HepG2 (cell line): ENCODE data around the gene USP38. TPM values are rescaled to one million over a fixed set of nuclear protein-coding genes. Genes with fewer than 3 reads are reported as not detected.

Experiments
- ATAC-seq: fragments of 200-7000 bp; cut with Tn5 transposase; 3 replicates; pipeline ENCODE4 v1.9.1; 2020; ENCODE audit warnings: mild to moderate bottlenecking, moderate library complexity
- BruUV-seq: library from RNA; stranded (reverse); fragments of 400-500 nt; replicated peaks from 2 replicates; lab custom pipeline; 2021; lab: Mats Ljungman, UMichigan
- CTCF ChIA-PET: fragments of 300-600 bp; formaldehyde crosslinking; extraction: SDS; loops from one replicate; lab custom pipeline; 2021; ENCODE audit warnings: low total read pairs, inconsistent platforms, low intra/inter-chr PET ratio; lab: Yijun Ruan, JAX
- POLR2A ChIA-PET: fragments of 350-600 bp; sonication (Branson Sonifier 250); formaldehyde crosslinking; loops from one replicate; lab custom pipeline; 2020; ENCODE audit warnings: antibody characterized with exemption, inconsistent platforms; lab: Yijun Ruan, JAX
- DNase-seq: peaks from one replicate; pipeline ENCODE4 v3.0.0-alpha.2; 2015; ENCODE audit warnings: low spot score
- FAIRE-seq: peaks from 3 replicates; lab custom pipeline; 2011; peaks lifted over from hg19 to GRCh38; lab: Jason Lieb, UNC
- H2AFZ ChIP-seq: one replicate; pipeline ENCODE4 v1.6.1; 2011; ENCODE audit warnings: low read length, inconsistent platforms
- H3K27ac ChIP-seq: fragments of 300-600 bp; 3 replicates; pipeline ENCODE4 v1.8.0; 2011; ENCODE audit warnings: mixed run types, mild to moderate bottlenecking, mixed read lengths, low read length, inconsistent platforms; ENCODE audit not compliant: insufficient read depth; ENCODE audit errors: extremely low read length
- H3K27me3 ChIP-seq, 2 experiments: fragments of 200-600 bp in 1 of 2; 2 replicates in 1 of 2; 3 replicates in 1 of 2; pipeline versions ENCODE4 v1.6.0 to v1.8.0; 2011; ENCODE audit warnings: low read length in 2 of 2, mild to moderate bottlenecking in 2 of 2, moderate library complexity in 2 of 2, inconsistent platforms in 1 of 2; ENCODE audit not compliant: insufficient read depth in 2 of 2, control insufficient read depth in 1 of 2
- H3K36me3 ChIP-seq, 2 experiments: fragments of 200-600 bp in 1 of 2; replicated peaks in 1 of 2; 2 replicates in 1 of 2; 3 replicates in 1 of 2; pipeline versions ENCODE4 v1.5.1 to v1.8.0; 2011; ENCODE audit warnings: low read length in 2 of 2, inconsistent platforms in 1 of 2; ENCODE audit not compliant: insufficient read depth in 2 of 2, control insufficient read depth in 1 of 2
- H3K4me1 ChIP-seq: 2 replicates; pipeline ENCODE4 v1.5.1; 2012; ENCODE audit warnings: low read length, inconsistent platforms; ENCODE audit not compliant: insufficient read depth
- H3K4me2 ChIP-seq: 2 replicates; pipeline ENCODE4 v1.6.0; 2011; ENCODE audit warnings: low read depth, low read length, inconsistent platforms
- H3K4me3 ChIP-seq, 3 experiments: fragments of 200-600 bp in 1 of 3; sonication (generic), shearing (Covaris generic) in 1 of 3; replicated peaks in 1 of 3; 2 replicates each; pipeline ENCODE4 v1.5.1; 2011 to 2016; ENCODE audit warnings: low read length in 3 of 3, inconsistent platforms in 2 of 3, low read depth in 2 of 3, mild to moderate bottlenecking in 2 of 3, control low read depth in 1 of 3, mixed read lengths in 1 of 3; ENCODE audit not compliant: insufficient read depth in 1 of 3
- H3K79me2 ChIP-seq: one replicate; pipeline ENCODE4 v1.6.1; 2011; ENCODE audit warnings: low read length, inconsistent platforms; ENCODE audit not compliant: insufficient read depth
- H3K9ac ChIP-seq: 2 replicates; pipeline ENCODE4 v1.6.0; 2011; ENCODE audit warnings: mild to moderate bottlenecking, low read depth, low read length, inconsistent platforms; ENCODE audit not compliant: insufficient read depth
- H3K9me3 ChIP-seq: 2 replicates; pipeline ENCODE4 v1.5.1; 2012; ENCODE audit warnings: mild to moderate bottlenecking, low read length
- H4K20me1 ChIP-seq: 2 replicates; pipeline ENCODE4 v1.6.0; 2011; ENCODE audit warnings: inconsistent platforms, mild to moderate bottlenecking, low read length, moderate library complexity; ENCODE audit not compliant: insufficient read depth
- ATM ChIP-seq: fragments of 450-650 bp; IDR thresholded peaks from 2 replicates; pipeline ENCODE4 v1.7.1; 2017; ENCODE audit warnings: mild to moderate bottlenecking, borderline replicate concordance
- BHLHE40 ChIP-seq: IDR thresholded peaks from 2 replicates; pipeline ENCODE4 v1.6.1; 2011; ENCODE audit warnings: low read length, improper control_type of control experiment
- CEBPB ChIP-seq: IDR thresholded peaks from 2 replicates; pipeline ENCODE4 v1.6.1; 2011; ENCODE audit warnings: low read depth, low read length, improper control_type of control experiment, borderline replicate concordance
- EP300 ChIP-seq, 3 experiments: sonication (generic) in 1 of 3; formaldehyde crosslinking in 1 of 3; IDR thresholded peaks; 2 replicates each; pipeline versions ENCODE4 v1.5.1 to v1.6.1; 2011 to 2020; ENCODE audit warnings: low read depth in 2 of 3, low read length in 2 of 3, borderline replicate concordance in 1 of 3, improper control_type of control experiment in 1 of 3, mild to moderate bottlenecking in 1 of 3, missing genetic modification reagents in 1 of 3, moderate library complexity in 1 of 3
- HNF4A ChIP-seq: sonication (generic); formaldehyde crosslinking; IDR thresholded peaks from 2 replicates; pipeline ENCODE4 v1.4.0; 2020; ENCODE audit warnings: missing genetic modification reagents
- HNF4G ChIP-seq, 2 experiments: sonication (generic) in 1 of 2; formaldehyde crosslinking in 1 of 2; IDR thresholded peaks; 2 replicates each; pipeline versions ENCODE4 v1.4.0 to v1.6.1; 2011 to 2020; ENCODE audit warnings: borderline replicate concordance in 2 of 2, low read depth in 2 of 2, mild to moderate bottlenecking in 2 of 2, low read length in 1 of 2, missing genetic modification reagents in 1 of 2, moderate library complexity in 1 of 2
- HNRNPK ChIP-seq: fragments of 200-400 bp; formaldehyde crosslinking; IDR thresholded peaks from 2 replicates; pipeline ENCODE4 v1.6.1; 2018; ENCODE audit warnings: low read length, low read depth, moderate library complexity, mild to moderate bottlenecking; ENCODE audit not compliant: poor library complexity, severe bottlenecking
- NCOA1 ChIP-seq: sonication (generic); formaldehyde crosslinking; IDR thresholded peaks from 2 replicates; pipeline ENCODE4 v1.9.0; 2021; ENCODE audit warnings: missing genetic modification reagents
- RNF2 ChIP-seq: fragments of 450-650 bp; conservative IDR thresholded peaks from 2 replicates; pipeline ENCODE4 v1.6.1; 2016; ENCODE audit warnings: low read depth
- SIN3A ChIP-seq: IDR thresholded peaks from 2 replicates; pipeline ENCODE4 v1.6.1; 2011; ENCODE audit warnings: low read depth, mild to moderate bottlenecking, control low read depth, low read length, borderline replicate concordance
- ZBTB8A ChIP-seq: sonication (generic); formaldehyde crosslinking; IDR thresholded peaks from 2 replicates; pipeline ENCODE4 v1.4.0; 2020; ENCODE audit warnings: mild to moderate bottlenecking, low read depth, missing genetic modification reagents, borderline replicate concordance
- ZNF629 ChIP-seq: sonication (generic); formaldehyde crosslinking; conservative IDR thresholded peaks from 2 replicates; pipeline ENCODE4 v1.5.0; 2020; ENCODE audit warnings: missing genetic modification reagents
- WGBS: methylation state at CpG from one replicate; pipeline ENCODE4 v1.1.6; 2017; ENCODE audit warnings: low lambda C conversion rate; 5-methylcytosine and 5-hydroxymethylcytosine counted together
- in situ Hi-C: cut with HindIII; loops from 2 replicates; pipeline ENCODE4 v1.10.0; 2017; ENCODE audit warnings: low pct_unique_long_range_greater_than_20kb; ENCODE audit not compliant: extremely low pct_ligation_motif_present
- intact Hi-C: fragments of 100-400 bp; cut with micrococcal nuclease; formaldehyde crosslinking; loops from one replicate; pipeline ENCODE4 v1.10.0; 2022; ENCODE audit not compliant: unreplicated experiment
- polyA plus RNA-seq, 8 experiments: library from polyadenylated mRNA; depleted of rRNA in 3 of 8; stranded (reverse) in 7 of 8; unstranded in 1 of 8; fragments of >200 nt; fragmentation: Illumina TruSeq in 4 of 8; extraction: Trizol in 4 of 8; gene quantifications; 2 replicates each; pipeline versions ENCODE4 v1.2.1 to v1.2.3, GENCODE V29; 2011 to 2016; ENCODE audit warnings: low read depth in 4 of 8, missing spikeins in 1 of 8, mixed read lengths in 1 of 8; ENCODE audit not compliant: insufficient read depth in 1 of 8
- total RNA-seq, 5 experiments: library from RNA; depleted of rRNA; stranded (reverse); fragments of >200 nt; fragmentation: Illumina TruSeq; extraction: Trizol; gene quantifications; 2 replicates each; pipeline ENCODE4 v1.2.3, GENCODE V29; 2016; ENCODE audit warnings: low read depth in 1 of 5
- TF ChIP-seq, protein P1 (sequence below): sonication (generic); formaldehyde crosslinking; IDR thresholded peaks from 2 replicates; pipeline ENCODE4 v1.5.1; 2020; ENCODE audit warnings: mild to moderate bottlenecking, missing genetic modification reagents, borderline replicate concordance
- TF ChIP-seq, protein P2 (sequence below): IDR thresholded peaks from 2 replicates; pipeline ENCODE4 v1.6.1; 2012; ENCODE audit warnings: low read length, improper control_type of control experiment

USP38 gene
- total and polyA plus RNA-seq, 2 of the 13 experiments (the other 11 are each of a cell fraction or from before 2014, with no cell fraction given): 4.5 to 11.8 TPM

DNA sequence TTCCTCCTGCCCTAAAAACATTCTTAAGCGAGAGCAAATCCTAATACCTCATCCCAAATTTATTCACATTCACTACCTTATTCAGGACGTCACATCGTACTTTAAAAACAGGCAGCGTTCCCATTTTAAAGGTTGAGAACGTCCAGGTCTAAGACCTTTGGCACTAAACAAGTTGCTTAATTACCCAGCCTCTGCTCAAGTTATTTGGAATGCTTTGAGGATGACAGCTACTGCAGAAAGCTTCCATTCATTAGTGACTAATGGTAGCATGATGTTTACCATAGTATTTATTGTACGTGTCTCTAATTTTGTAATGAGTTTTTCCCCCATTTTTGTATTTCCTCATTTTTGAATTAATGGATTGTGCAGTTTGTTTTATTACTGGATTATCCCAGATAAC is 1.5 kb downstream of the USP38 start:
- Histone ChIP-seq H3K4me1 (peaks cover 37% of the 10 kb centered on the region), H4K20me1 (peaks cover 34% of the 10 kb centered on the region), H3K9me3 (no peaks in the 10 kb centered on the region), H3K9ac (peak overlapping the region; percentile 82), H2AFZ (no peak overlapping the region), H3K36me3 (peaks cover 0 to 19% of the 10 kb centered on the region in 2 experiments; a peak in 3 of 5 replicates), H3K4me2 (peak overlapping the region; percentile 81), H3K4me3 (peak overlapping the region; percentile 83 to 100 (median 96)), H3K27ac (peak overlapping the region; percentile 88), H3K79me2 (peaks cover 55% of the 10 kb centered on the region), H3K27me3 (no peaks in the 10 kb centered on the region; a peak in 1 of 5 replicates)
- POLR2A ChIA-PET: interaction anchor here (1.3 to 2.6 kb wide), 2 partner anchors 20 to 151 kb away, joined by 3 to 10 read pairs; partner anchors contain the start of gene GAB1
- DNase-seq: peak; percentile 37
- in situ Hi-C loops (loop anchor here (10.0 to 25.0 kb wide), 2 partner anchors 199 to 329 kb away; partner anchors contain the start of gene SMARCA5), intact Hi-C loops (loop anchor here (5.0 to 10.0 kb wide), 3 partner anchors 41 to 1961 kb away; partner anchors contain the start of genes SMARCA5 and ZNF330)
- CTCF ChIA-PET: no interaction called here
- no TSS peak for BruUV-seq
- ATAC-seq: no peak
- no peak for FAIRE-seq
- 2% methylated on average over 6 of the region's 6 CpGs for WGBS
- TF ChIP-seq BHLHE40 (no peak), ZBTB8A (no peak), HNF4G (IDR thresholded peaks at IDR 0.05; ENCODE audit: borderline replicate concordance, low read depth, low read length) (peak; percentile 92), HNF4G (CRISPR knock-in tag; IDR thresholded peaks at IDR 0.05; ENCODE audit: borderline replicate concordance, low read depth) (no peak), HNF4A (CRISPR knock-in tag) (peak; percentile 77), RNF2 (no peak), HNRNPK (no peak), ATM (no peak), CEBPB (peak; percentile 40; the same call in 1 of the 2 replicates), SIN3A (peak; percentile 32; the same call in 1 of the 2 replicates), NCOA1 (CRISPR knock-in tag) (no peak), EP300 (IDR thresholded peaks at IDR 0.05; ENCODE audit: low read depth in 2 of 2, low read length in 2 of 2) (0 out of 4 replicates have a peak, but pooled peaks of 1 of the 2 experiments have one; percentile 7), EP300 (CRISPR knock-in tag; IDR thresholded peaks at IDR 0.05; ENCODE audit: borderline replicate concordance) (no peak), ZNF629 (CRISPR knock-in tag) (peak; percentile 96)
- TF ChIP-seq, protein P1, sequence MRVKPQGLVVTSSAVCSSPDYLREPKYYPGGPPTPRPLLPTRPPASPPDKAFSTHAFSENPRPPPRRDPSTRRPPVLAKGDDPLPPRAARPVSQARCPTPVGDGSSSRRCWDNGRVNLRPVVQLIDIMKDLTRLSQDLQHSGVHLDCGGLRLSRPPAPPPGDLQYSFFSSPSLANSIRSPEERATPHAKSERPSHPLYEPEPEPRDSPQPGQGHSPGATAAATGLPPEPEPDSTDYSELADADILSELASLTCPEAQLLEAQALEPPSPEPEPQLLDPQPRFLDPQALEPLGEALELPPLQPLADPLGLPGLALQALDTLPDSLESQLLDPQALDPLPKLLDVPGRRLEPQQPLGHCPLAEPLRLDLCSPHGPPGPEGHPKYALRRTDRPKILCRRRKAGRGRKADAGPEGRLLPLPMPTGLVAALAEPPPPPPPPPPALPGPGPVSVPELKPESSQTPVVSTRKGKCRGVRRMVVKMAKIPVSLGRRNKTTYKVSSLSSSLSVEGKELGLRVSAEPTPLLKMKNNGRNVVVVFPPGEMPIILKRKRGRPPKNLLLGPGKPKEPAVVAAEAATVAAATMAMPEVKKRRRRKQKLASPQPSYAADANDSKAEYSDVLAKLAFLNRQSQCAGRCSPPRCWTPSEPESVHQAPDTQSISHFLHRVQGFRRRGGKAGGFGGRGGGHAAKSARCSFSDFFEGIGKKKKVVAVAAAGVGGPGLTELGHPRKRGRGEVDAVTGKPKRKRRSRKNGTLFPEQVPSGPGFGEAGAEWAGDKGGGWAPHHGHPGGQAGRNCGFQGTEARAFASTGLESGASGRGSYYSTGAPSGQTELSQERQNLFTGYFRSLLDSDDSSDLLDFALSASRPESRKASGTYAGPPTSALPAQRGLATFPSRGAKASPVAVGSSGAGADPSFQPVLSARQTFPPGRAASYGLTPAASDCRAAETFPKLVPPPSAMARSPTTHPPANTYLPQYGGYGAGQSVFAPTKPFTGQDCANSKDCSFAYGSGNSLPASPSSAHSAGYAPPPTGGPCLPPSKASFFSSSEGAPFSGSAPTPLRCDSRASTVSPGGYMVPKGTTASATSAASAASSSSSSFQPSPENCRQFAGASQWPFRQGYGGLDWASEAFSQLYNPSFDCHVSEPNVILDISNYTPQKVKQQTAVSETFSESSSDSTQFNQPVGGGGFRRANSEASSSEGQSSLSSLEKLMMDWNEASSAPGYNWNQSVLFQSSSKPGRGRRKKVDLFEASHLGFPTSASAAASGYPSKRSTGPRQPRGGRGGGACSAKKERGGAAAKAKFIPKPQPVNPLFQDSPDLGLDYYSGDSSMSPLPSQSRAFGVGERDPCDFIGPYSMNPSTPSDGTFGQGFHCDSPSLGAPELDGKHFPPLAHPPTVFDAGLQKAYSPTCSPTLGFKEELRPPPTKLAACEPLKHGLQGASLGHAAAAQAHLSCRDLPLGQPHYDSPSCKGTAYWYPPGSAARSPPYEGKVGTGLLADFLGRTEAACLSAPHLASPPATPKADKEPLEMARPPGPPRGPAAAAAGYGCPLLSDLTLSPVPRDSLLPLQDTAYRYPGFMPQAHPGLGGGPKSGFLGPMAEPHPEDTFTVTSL (CRISPR knock-in tag): no peak
- TF ChIP-seq, protein P2, sequence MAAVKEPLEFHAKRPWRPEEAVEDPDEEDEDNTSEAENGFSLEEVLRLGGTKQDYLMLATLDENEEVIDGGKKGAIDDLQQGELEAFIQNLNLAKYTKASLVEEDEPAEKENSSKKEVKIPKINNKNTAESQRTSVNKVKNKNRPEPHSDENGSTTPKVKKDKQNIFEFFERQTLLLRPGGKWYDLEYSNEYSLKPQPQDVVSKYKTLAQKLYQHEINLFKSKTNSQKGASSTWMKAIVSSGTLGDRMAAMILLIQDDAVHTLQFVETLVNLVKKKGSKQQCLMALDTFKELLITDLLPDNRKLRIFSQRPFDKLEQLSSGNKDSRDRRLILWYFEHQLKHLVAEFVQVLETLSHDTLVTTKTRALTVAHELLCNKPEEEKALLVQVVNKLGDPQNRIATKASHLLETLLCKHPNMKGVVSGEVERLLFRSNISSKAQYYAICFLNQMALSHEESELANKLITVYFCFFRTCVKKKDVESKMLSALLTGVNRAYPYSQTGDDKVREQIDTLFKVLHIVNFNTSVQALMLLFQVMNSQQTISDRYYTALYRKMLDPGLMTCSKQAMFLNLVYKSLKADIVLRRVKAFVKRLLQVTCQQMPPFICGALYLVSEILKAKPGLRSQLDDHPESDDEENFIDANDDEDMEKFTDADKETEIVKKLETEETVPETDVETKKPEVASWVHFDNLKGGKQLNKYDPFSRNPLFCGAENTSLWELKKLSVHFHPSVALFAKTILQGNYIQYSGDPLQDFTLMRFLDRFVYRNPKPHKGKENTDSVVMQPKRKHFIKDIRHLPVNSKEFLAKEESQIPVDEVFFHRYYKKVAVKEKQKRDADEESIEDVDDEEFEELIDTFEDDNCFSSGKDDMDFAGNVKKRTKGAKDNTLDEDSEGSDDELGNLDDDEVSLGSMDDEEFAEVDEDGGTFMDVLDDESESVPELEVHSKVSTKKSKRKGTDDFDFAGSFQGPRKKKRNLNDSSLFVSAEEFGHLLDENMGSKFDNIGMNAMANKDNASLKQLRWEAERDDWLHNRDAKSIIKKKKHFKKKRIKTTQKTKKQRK: no peak
